B cell (primary cell): ENCODE measurements around the gene DCPS.

Experiments
- EZH2 ChIP-seq: IDR thresholded peaks from 2 replicates; pipeline ENCODE4 v1.6.1; 2012; ENCODE audit warnings: borderline replicate concordance, low read depth, mild to moderate bottlenecking, moderate library complexity, low read length; ENCODE audit not compliant: insufficient read depth, poor library complexity, severe bottlenecking
- TF ChIP-seq, protein P1 (sequence below): fragments of 200-600 bp; IDR thresholded peaks from one replicate; pipeline ENCODE4 v1.8.0; 2022; ENCODE audit warnings: antibody characterized with exemption, mild to moderate bottlenecking

DNA sequence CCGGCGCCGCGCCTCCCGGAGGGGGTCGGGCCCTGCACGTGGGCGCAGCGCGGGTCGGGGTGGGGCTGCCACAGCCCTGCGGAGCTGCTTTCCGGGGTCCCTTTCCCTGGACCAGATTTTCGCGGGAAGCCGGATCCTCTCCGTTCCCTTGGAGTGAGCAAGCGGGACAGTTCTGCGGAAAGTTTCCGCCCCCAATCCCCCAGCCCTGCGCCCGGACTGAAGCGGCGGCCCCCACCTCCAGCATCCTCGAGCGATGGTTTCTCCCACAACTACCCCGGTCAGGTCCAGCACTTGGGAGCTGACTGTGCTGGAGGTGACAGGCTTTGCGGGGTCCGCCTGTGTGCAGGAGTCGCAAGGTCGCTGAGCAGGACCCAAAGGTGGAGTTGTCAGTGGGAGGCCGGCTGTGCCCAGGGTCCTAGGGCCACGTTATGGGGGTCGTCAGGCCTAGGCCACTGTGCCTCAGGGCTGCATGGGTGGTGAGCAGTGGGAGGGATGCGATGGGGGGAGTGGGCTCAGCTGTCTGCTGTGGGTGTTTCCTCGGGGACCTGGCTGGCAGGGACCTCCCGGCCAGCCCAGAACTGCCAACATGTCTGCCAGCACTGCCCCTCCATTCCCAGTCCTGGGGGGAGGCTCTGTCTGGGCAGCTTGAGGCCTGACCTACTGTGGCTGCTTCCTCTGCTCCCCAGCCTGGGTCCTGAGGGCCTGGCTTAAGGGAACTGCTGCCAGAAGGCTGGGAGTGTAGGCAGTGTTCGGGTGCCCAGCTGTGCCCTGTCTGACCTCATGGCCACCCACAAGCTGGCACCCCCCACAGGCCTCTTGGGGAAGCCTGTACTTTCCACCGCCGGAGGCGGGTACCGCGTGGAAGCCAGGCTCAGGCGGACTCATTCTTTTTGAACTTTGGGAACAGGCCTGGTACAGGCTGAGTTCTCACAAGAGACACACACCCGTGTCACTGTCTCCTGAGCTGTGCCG, 52.4 kb downstream of the DCPS start:
- TF ChIP-seq, protein P1, sequence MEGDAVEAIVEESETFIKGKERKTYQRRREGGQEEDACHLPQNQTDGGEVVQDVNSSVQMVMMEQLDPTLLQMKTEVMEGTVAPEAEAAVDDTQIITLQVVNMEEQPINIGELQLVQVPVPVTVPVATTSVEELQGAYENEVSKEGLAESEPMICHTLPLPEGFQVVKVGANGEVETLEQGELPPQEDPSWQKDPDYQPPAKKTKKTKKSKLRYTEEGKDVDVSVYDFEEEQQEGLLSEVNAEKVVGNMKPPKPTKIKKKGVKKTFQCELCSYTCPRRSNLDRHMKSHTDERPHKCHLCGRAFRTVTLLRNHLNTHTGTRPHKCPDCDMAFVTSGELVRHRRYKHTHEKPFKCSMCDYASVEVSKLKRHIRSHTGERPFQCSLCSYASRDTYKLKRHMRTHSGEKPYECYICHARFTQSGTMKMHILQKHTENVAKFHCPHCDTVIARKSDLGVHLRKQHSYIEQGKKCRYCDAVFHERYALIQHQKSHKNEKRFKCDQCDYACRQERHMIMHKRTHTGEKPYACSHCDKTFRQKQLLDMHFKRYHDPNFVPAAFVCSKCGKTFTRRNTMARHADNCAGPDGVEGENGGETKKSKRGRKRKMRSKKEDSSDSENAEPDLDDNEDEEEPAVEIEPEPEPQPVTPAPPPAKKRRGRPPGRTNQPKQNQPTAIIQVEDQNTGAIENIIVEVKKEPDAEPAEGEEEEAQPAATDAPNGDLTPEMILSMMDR = no peak
- TF ChIP-seq EZH2 = no peak
